Mammary epithelial cell (primary cell): Measurements from ENCODE around the gene BHLHE23.

Experiments used
- CTCF ChIP-seq, 2 donors: IDR thresholded peaks in 1 of 2; conservative IDR thresholded peaks in 1 of 2; 2 replicates each; pipeline ENCODE4 v1.5.1; 2011 to 2012; ENCODE audit warnings: inconsistent platforms in 2 of 2, low read length in 2 of 2, mild to moderate bottlenecking in 2 of 2, control low read depth in 1 of 2, low read depth in 1 of 2; ENCODE audit not compliant: insufficient read depth in 1 of 2; ENCODE audit errors: extremely low read depth in 1 of 2
- EZH2 ChIP-seq: IDR thresholded peaks from 2 replicates; pipeline ENCODE4 v1.6.1; 2012; ENCODE audit warnings: low read length, inconsistent platforms, borderline replicate concordance

GRCh38 chr20:63015147-63015661 is 8.4 kb upstream of the BHLHE23 start:
- TF ChIP-seq CTCF (conservative IDR thresholded peaks at IDR 0.05 in 1 of 2, IDR thresholded peaks at IDR 0.05 in 1 of 2; ENCODE audit: extremely low read depth in 1 of 2, insufficient read depth in 1 of 2, low read depth in 1 of 2, low read length in 2 of 2) (no peak), EZH2 (no peak)
